DND-41 (cell line): ENCODE measurements around the gene ANKS1B.

Source experiments
- CTCF ChIP-seq: IDR thresholded peaks from 2 replicates; pipeline ENCODE4 v1.5.1; 2012; ENCODE audit warnings: borderline replicate concordance, low read length, moderate library complexity, mild to moderate bottlenecking; ENCODE audit not compliant: poor library complexity, severe bottlenecking; ENCODE audit errors: extremely low read depth
- EZH2 ChIP-seq: IDR thresholded peaks from 3 replicates; pipeline ENCODE4 v1.6.1; 2012; ENCODE audit warnings: borderline replicate concordance, low read depth, mild to moderate bottlenecking, moderate library complexity, low read length, inconsistent platforms; ENCODE audit not compliant: severe bottlenecking

- TF ChIP-seq CTCF (no peak), EZH2 (no peak)
These were observed 645.1 kb downstream of the ANKS1B start for GRCh38 chr12:99339663-99340062.
